WTC11 (cell line): ENCODE results near the gene DCAF6. TPM values are rescaled to one million over a fixed set of nuclear protein-coding genes. Genes with fewer than 3 reads are reported as not detected.

ENCODE experiments used
- ATAC-seq: fragments of 200-7000 bp; cut with Tn5 transposase; 2 replicates; pipeline ENCODE4 v1.10.0; 2021; ENCODE audit warnings: mild to moderate bottlenecking, moderate library complexity
- CTCF ChIA-PET: fragments of 300-600 bp; sonication (Branson Sonifier 250); formaldehyde crosslinking; loops from one replicate; lab custom pipeline; 2021; ENCODE audit warnings: antibody characterized with exemption; lab: Charles Lee
- POLR2A ChIA-PET: fragments of 350-600 bp; sonication (Branson Sonifier 250); formaldehyde crosslinking; loops from one replicate; lab custom pipeline; 2021; ENCODE audit warnings: antibody characterized with exemption; lab: Charles Lee
- DNase-seq: peaks from one replicate; pipeline ENCODE4 v3.0.0; 2021; ENCODE audit warnings: low spot score
- H3K27ac Mint-ChIP-seq: 2 replicates; pipeline ENCODE4 v1.8.0; 2021; ENCODE audit warnings: mixed read lengths
- H3K27me3 Mint-ChIP-seq: 2 replicates; pipeline ENCODE4 v1.8.0; 2021; ENCODE audit warnings: low read depth, mild to moderate bottlenecking, moderate library complexity, mixed read lengths
- H3K36me3 Mint-ChIP-seq: 2 replicates; pipeline ENCODE4 v1.8.0; 2021; ENCODE audit warnings: mixed read lengths
- H3K4me1 Mint-ChIP-seq: 2 replicates; pipeline ENCODE4 v1.8.0; 2022; ENCODE audit warnings: mixed read lengths
- H3K4me3 Mint-ChIP-seq: 2 replicates; pipeline ENCODE4 v1.8.0; 2021; ENCODE audit warnings: mild to moderate bottlenecking, moderate library complexity, mixed read lengths
- H3K9me3 Mint-ChIP-seq: 2 replicates; pipeline ENCODE4 v1.8.0; 2021; ENCODE audit warnings: mixed read lengths
- CBFB ChIP-seq: sonication (generic); formaldehyde crosslinking; IDR thresholded peaks from 2 replicates; pipeline ENCODE4 v1.8.1; 2022; ENCODE audit warnings: mild to moderate bottlenecking, low read depth, missing genetic modification reagents
- CREM ChIP-seq: sonication (generic); formaldehyde crosslinking; IDR thresholded peaks from 2 replicates; pipeline ENCODE4 v1.8.1; 2022; ENCODE audit warnings: mild to moderate bottlenecking, missing genetic modification reagents, moderate library complexity
- ELF4 ChIP-seq: sonication (generic); formaldehyde crosslinking; IDR thresholded peaks from 2 replicates; pipeline ENCODE4 v1.8.1; 2022; ENCODE audit warnings: low read depth, mild to moderate bottlenecking, moderate library complexity, missing genetic modification reagents
- ETV6 ChIP-seq: sonication (generic); formaldehyde crosslinking; IDR thresholded peaks from 2 replicates; pipeline ENCODE4 v1.8.1; 2022; ENCODE audit warnings: mild to moderate bottlenecking, missing genetic modification reagents
- FOXJ3 ChIP-seq: sonication (generic); formaldehyde crosslinking; IDR thresholded peaks from 2 replicates; pipeline ENCODE4 v1.9.0; 2021; ENCODE audit warnings: missing genetic modification reagents, mild to moderate bottlenecking, borderline replicate concordance
- FOXP1 ChIP-seq: sonication (generic); formaldehyde crosslinking; IDR thresholded peaks from 2 replicates; pipeline ENCODE4 v1.8.0; 2022; ENCODE audit warnings: missing genetic modification reagents, mild to moderate bottlenecking, moderate library complexity, borderline replicate concordance
- GTF2I ChIP-seq: fragments of 250-450 bp; sonication (Bioruptor Pico); conservative IDR thresholded peaks from 2 replicates; pipeline ENCODE4 v1.4.0; 2021; ENCODE audit warnings: mild to moderate bottlenecking
- KAT7 ChIP-seq: sonication (generic); formaldehyde crosslinking; IDR thresholded peaks from 2 replicates; pipeline ENCODE4 v1.8.1; 2023; ENCODE audit warnings: missing genetic modification reagents, mild to moderate bottlenecking, borderline replicate concordance
- MYBL2 ChIP-seq: sonication (generic); formaldehyde crosslinking; IDR thresholded peaks from 2 replicates; pipeline ENCODE4 v1.8.1; 2023; ENCODE audit warnings: mild to moderate bottlenecking, moderate library complexity, missing genetic modification reagents
- NFYB ChIP-seq: sonication (generic); formaldehyde crosslinking; conservative IDR thresholded peaks from 2 replicates; pipeline ENCODE4 v1.8.0; 2022; ENCODE audit warnings: low read depth, missing genetic modification reagents
- NR2C2 ChIP-seq: sonication (generic); formaldehyde crosslinking; IDR thresholded peaks from 2 replicates; pipeline ENCODE4 v1.8.0; 2022; ENCODE audit warnings: mild to moderate bottlenecking, missing genetic modification reagents
- NR3C1 ChIP-seq: sonication (generic); formaldehyde crosslinking; conservative IDR thresholded peaks from 2 replicates; pipeline ENCODE4 v1.8.1; 2023; ENCODE audit warnings: low read depth, mild to moderate bottlenecking, missing genetic modification reagents
- RELA ChIP-seq: sonication (generic); formaldehyde crosslinking; IDR thresholded peaks from 2 replicates; pipeline ENCODE4 v1.8.1; 2022; ENCODE audit warnings: missing genetic modification reagents, mild to moderate bottlenecking, borderline replicate concordance
- TCF7 ChIP-seq: sonication (generic); formaldehyde crosslinking; IDR thresholded peaks from 2 replicates; pipeline ENCODE4 v1.8.0; 2022; ENCODE audit warnings: mild to moderate bottlenecking, low read depth, missing genetic modification reagents, moderate library complexity
- ZNF219 ChIP-seq: sonication (generic); formaldehyde crosslinking; IDR thresholded peaks from 2 replicates; pipeline ENCODE4 v1.8.0; 2023; ENCODE audit warnings: missing genetic modification reagents, mild to moderate bottlenecking, borderline replicate concordance
- total RNA-seq: library from RNA; stranded (reverse); gene quantifications from 3 replicates; pipeline ENCODE4 v1.2.3, GENCODE V29; 2021
- TF ChIP-seq, protein P1 (sequence below): sonication (generic); formaldehyde crosslinking; IDR thresholded peaks from 2 replicates; pipeline ENCODE4 v1.8.1; 2022; ENCODE audit warnings: missing genetic modification reagents, borderline replicate concordance
- TF ChIP-seq, protein P2 (sequence below): sonication (generic); formaldehyde crosslinking; IDR thresholded peaks from 2 replicates; pipeline ENCODE4 v1.8.1; 2022; ENCODE audit warnings: mild to moderate bottlenecking, missing genetic modification reagents, moderate library complexity, borderline replicate concordance
- TF ChIP-seq, protein P3 (sequence below): sonication (generic); formaldehyde crosslinking; IDR thresholded peaks from 2 replicates; pipeline ENCODE4 v1.8.0; 2022; ENCODE audit warnings: mild to moderate bottlenecking, missing genetic modification reagents
- TF ChIP-seq, protein P4 (sequence below): sonication (generic); formaldehyde crosslinking; IDR thresholded peaks from 2 replicates; pipeline ENCODE4 v1.8.0; 2022; ENCODE audit warnings: mild to moderate bottlenecking, missing genetic modification reagents
- TF ChIP-seq, protein P5 (sequence below): sonication (generic); formaldehyde crosslinking; IDR thresholded peaks from 2 replicates; pipeline ENCODE4 v1.8.0; 2022; ENCODE audit warnings: mild to moderate bottlenecking, missing genetic modification reagents

DCAF6 gene
- total RNA-seq, 1 experiment from 2014 or later = 13.5 TPM

DNA sequence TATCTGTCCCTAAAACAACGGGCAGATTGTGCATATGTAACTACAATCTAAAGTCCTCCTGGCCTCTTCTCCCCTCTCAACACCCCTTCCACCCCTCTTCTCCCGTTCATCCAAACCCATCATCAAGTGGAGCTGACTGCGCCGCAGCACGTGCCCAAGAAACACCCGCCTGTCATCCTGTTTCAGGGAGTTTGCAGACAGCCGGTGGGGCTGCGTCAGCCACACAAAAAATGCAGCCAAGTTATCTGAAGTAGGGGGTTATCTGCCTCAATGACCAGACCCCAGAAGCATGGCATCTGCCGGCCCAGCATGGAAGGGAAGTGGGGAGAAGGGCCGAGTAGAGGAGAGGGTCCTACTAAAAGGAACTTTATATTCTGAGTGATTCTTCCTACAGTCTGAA is 151.2 kb downstream of the DCAF6 start:
- no peak overlapping the region for H3K27ac Mint-ChIP-seq
- ChIA-PET CTCF (no interaction called here), POLR2A (no interaction called here)
- DNase-seq (no peak), ATAC-seq (no peak)
- H3K36me3 Mint-ChIP-seq = no peaks in the 10 kb centered on the region
- peaks cover 2% of the 10 kb centered on the region; the same call in 1 of the 2 replicates for H3K4me1 Mint-ChIP-seq
- no peaks in the 10 kb centered on the region for H3K9me3 Mint-ChIP-seq
- H3K4me3 Mint-ChIP-seq = no peak overlapping the region
- no peaks in the 10 kb centered on the region for H3K27me3 Mint-ChIP-seq
- TF ChIP-seq, protein P1, sequence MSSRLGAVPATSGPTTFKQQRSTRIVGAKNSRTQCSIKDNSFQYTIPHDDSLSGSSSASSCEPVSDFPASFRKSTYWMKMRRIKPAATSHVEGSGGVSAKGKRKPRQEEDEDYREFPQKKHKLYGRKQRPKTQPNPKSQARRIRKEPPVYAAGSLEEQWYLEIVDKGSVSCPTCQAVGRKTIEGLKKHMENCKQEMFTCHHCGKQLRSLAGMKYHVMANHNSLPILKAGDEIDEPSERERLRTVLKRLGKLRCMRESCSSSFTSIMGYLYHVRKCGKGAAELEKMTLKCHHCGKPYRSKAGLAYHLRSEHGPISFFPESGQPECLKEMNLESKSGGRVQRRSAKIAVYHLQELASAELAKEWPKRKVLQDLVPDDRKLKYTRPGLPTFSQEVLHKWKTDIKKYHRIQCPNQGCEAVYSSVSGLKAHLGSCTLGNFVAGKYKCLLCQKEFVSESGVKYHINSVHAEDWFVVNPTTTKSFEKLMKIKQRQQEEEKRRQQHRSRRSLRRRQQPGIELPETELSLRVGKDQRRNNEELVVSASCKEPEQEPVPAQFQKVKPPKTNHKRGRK (CRISPR knock-in tag) = no peak
- TF ChIP-seq ELF4 (no peak), KAT7 (CRISPR knock-in tag) (no peak), FOXP1 (CRISPR knock-in tag) (no peak), NR3C1 (CRISPR knock-in tag) (no peak), RELA (no peak), ETV6 (no peak), MYBL2 (no peak)
- TF ChIP-seq, all 79 proteins: peak for 0

DNA sequence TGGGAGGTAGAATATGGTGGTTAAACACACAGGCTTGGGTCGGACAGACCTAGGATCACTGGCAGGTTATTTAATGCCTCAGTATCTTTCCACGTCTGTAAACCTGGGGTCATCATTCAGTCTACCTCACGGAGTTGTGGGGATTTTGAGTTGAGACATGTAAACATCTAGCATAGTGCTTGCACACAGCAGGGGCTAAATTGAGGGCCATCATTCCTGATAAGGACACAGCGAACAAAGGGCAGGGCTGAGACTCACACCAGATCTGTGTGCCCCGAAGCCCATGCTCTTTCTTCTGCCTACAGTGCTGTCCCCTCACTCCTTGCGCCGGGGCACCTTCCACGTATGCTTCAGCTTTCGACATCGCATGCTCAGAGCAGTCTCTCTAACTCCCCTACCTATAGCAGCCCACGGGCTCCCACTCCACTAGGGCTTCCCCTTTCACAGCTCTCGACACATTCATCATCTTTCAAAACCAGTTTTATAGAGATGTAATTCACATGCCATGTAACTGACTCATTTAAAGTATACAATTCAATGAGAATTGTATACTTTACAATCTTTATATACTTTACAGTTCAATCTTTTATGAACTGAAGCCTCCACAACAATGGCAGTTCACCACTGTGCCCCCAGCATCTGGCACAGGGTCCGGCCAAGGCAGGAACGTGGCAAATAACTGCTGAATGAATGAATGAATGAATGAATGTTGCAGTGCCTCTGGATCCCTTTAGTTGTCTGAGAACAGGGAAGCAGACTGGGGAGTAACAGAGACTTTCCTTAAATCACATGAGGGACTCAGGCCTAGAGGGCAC is 152.2 kb downstream of the DCAF6 start:
- no peaks in the 10 kb centered on the region for H3K27me3 Mint-ChIP-seq
- no peak for DNase-seq
- TF ChIP-seq NFYB (CRISPR knock-in tag) = no peak
- no peak for TF ChIP-seq CREM (CRISPR knock-in tag)
- no peak for TF ChIP-seq MYBL2
- TF ChIP-seq, protein P2, sequence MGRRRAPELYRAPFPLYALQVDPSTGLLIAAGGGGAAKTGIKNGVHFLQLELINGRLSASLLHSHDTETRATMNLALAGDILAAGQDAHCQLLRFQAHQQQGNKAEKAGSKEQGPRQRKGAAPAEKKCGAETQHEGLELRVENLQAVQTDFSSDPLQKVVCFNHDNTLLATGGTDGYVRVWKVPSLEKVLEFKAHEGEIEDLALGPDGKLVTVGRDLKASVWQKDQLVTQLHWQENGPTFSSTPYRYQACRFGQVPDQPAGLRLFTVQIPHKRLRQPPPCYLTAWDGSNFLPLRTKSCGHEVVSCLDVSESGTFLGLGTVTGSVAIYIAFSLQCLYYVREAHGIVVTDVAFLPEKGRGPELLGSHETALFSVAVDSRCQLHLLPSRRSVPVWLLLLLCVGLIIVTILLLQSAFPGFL (CRISPR knock-in tag) = no peak
- TF ChIP-seq NR2C2 (CRISPR knock-in tag) = no peak
- TF ChIP-seq, protein P3, sequence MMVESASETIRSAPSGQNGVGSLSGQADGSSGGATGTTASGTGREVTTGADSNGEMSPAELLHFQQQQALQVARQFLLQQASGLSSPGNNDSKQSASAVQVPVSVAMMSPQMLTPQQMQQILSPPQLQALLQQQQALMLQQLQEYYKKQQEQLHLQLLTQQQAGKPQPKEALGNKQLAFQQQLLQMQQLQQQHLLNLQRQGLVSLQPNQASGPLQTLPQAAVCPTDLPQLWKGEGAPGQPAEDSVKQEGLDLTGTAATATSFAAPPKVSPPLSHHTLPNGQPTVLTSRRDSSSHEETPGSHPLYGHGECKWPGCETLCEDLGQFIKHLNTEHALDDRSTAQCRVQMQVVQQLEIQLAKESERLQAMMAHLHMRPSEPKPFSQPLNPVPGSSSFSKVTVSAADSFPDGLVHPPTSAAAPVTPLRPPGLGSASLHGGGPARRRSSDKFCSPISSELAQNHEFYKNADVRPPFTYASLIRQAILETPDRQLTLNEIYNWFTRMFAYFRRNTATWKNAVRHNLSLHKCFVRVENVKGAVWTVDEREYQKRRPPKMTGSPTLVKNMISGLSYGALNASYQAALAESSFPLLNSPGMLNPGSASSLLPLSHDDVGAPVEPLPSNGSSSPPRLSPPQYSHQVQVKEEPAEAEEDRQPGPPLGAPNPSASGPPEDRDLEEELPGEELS = no peak
- TF ChIP-seq RELA = no peak
- no peak for TF ChIP-seq FOXJ3
- TF ChIP-seq, protein P4, sequence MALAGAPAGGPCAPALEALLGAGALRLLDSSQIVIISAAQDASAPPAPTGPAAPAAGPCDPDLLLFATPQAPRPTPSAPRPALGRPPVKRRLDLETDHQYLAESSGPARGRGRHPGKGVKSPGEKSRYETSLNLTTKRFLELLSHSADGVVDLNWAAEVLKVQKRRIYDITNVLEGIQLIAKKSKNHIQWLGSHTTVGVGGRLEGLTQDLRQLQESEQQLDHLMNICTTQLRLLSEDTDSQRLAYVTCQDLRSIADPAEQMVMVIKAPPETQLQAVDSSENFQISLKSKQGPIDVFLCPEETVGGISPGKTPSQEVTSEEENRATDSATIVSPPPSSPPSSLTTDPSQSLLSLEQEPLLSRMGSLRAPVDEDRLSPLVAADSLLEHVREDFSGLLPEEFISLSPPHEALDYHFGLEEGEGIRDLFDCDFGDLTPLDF = no peak
- TF ChIP-seq ZNF219 = no peak
- TF ChIP-seq CBFB = no peak
- no peak for TF ChIP-seq TCF7 (CRISPR knock-in tag)
- no peak for TF ChIP-seq GTF2I (CRISPR knock-in tag)
- TF ChIP-seq, protein P5, sequence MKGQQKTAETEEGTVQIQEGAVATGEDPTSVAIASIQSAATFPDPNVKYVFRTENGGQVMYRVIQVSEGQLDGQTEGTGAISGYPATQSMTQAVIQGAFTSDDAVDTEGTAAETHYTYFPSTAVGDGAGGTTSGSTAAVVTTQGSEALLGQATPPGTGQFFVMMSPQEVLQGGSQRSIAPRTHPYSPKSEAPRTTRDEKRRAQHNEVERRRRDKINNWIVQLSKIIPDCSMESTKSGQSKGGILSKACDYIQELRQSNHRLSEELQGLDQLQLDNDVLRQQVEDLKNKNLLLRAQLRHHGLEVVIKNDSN (CRISPR knock-in tag) = no peak
- H3K4me3 Mint-ChIP-seq = no peak overlapping the region
- POLR2A ChIA-PET = no interaction called here
- H3K9me3 Mint-ChIP-seq = no peaks in the 10 kb centered on the region
- no peak overlapping the region for H3K27ac Mint-ChIP-seq
- ATAC-seq = no peak
- no peaks in the 10 kb centered on the region for H3K36me3 Mint-ChIP-seq
- peaks cover 2% of the 10 kb centered on the region; the same call in 1 of the 2 replicates for H3K4me1 Mint-ChIP-seq
- CTCF ChIA-PET = no interaction called here
